ENCODE data around the gene KMT2D.

The KMT2D gene

GRCh38 chr12:49025463-49025862, 35.1 kb downstream of the KMT2D start:
- H4K20me1 ChIP-seq (ENCODE audit: insufficient read depth, low read length): peaks cover 27% of the 10 kb centered on the region; the same call in 1 of the 2 replicates
- ATAC-seq (ENCODE audit: insufficient read depth, low read depth) (no peak), DNase-seq (no peak)
- no peak overlapping the region for H2AFZ ChIP-seq (ENCODE audit: low read depth, low read length)
- H3K27ac ChIP-seq (ENCODE audit: low read length): no peak overlapping the region
- TF ChIP-seq CTCF (IDR thresholded peaks at IDR 0.05; ENCODE audit: borderline replicate concordance, extremely low read depth, low read length, poor library complexity, severe bottlenecking) (no peak), EZH2 (IDR thresholded peaks at IDR 0.05; ENCODE audit: borderline replicate concordance, low read depth, low read length, severe bottlenecking) (no peak)
- H3K79me2 ChIP-seq (ENCODE audit: insufficient read depth, low read length): 0 out of 2 replicates have a peak, but pooled peaks cover 4% of the 10 kb centered on the region
- peaks cover 3% of the 10 kb centered on the region; the same call in 1 of the 2 replicates for H3K4me1 ChIP-seq (ENCODE audit: insufficient read depth, low read length)
- no peak overlapping the region for H3K4me3 ChIP-seq (ENCODE audit: low read depth in 1 of 2, low read length in 2 of 2)
- H3K4me2 ChIP-seq (ENCODE audit: insufficient read depth, low read length): no peak overlapping the region
- H3K9me3 ChIP-seq (ENCODE audit: insufficient read depth, low read length, severe bottlenecking): no peaks in the 10 kb centered on the region
- H3K27me3 ChIP-seq (ENCODE audit: insufficient read depth, low read length, poor library complexity): no peaks in the 10 kb centered on the region
- peaks cover 97% of the 10 kb centered on the region for H3K36me3 ChIP-seq (ENCODE audit: insufficient read depth, low read length)
- H3K9ac ChIP-seq (ENCODE audit: low read depth, low read length): no peak overlapping the region

GRCh38 chr12:49024543-49024942, 36.1 kb downstream of the KMT2D start:
- Histone ChIP-seq H4K20me1 (ENCODE audit: insufficient read depth, low read length) (peaks cover 26% of the 10 kb centered on the region; the same call in 1 of the 2 replicates), H3K36me3 (ENCODE audit: insufficient read depth, low read length) (peaks cover 88% of the 10 kb centered on the region)

GRCh38 chr12:49023812-49024211, 36.8 kb downstream of the KMT2D start:
- Histone ChIP-seq H3K9me3 (ENCODE audit: insufficient read depth, low read length, severe bottlenecking) (no peaks in the 10 kb centered on the region), H4K20me1 (ENCODE audit: insufficient read depth, low read length) (peaks cover 19% of the 10 kb centered on the region; the same call in 1 of the 2 replicates), H3K4me2 (ENCODE audit: insufficient read depth, low read length) (no peak overlapping the region), H3K4me1 (ENCODE audit: insufficient read depth, low read length) (peaks cover 11% of the 10 kb centered on the region), H3K9ac (ENCODE audit: low read depth, low read length) (no peak overlapping the region), H3K27me3 (ENCODE audit: insufficient read depth, low read length, poor library complexity) (no peaks in the 10 kb centered on the region), H3K27ac (ENCODE audit: low read length) (no peak overlapping the region), H3K79me2 (ENCODE audit: insufficient read depth, low read length) (0 out of 2 replicates have a peak, but pooled peaks cover 4% of the 10 kb centered on the region), H2AFZ (ENCODE audit: low read depth, low read length) (no peak overlapping the region), H3K4me3 (ENCODE audit: low read depth in 1 of 2, low read length in 2 of 2) (no peak overlapping the region), H3K36me3 (ENCODE audit: insufficient read depth, low read length) (peaks cover 81% of the 10 kb centered on the region)
- ATAC-seq (ENCODE audit: insufficient read depth, low read depth): no peak
- no peak for DNase-seq
- no peak for TF ChIP-seq EZH2 (IDR thresholded peaks at IDR 0.05; ENCODE audit: borderline replicate concordance, low read depth, low read length, severe bottlenecking)
- TF ChIP-seq CTCF (IDR thresholded peaks at IDR 0.05; ENCODE audit: borderline replicate concordance, extremely low read depth, low read length, poor library complexity, severe bottlenecking): no peak

More at GRCh38 chr12:49024543-49024942, 36.1 kb downstream of the KMT2D start:
- Histone ChIP-seq H3K4me3 (ENCODE audit: low read depth in 1 of 2, low read length in 2 of 2) (no peak overlapping the region), H3K27ac (ENCODE audit: low read length) (no peak overlapping the region), H3K9me3 (ENCODE audit: insufficient read depth, low read length, severe bottlenecking) (no peaks in the 10 kb centered on the region), H3K4me2 (ENCODE audit: insufficient read depth, low read length) (no peak overlapping the region), H3K9ac (ENCODE audit: low read depth, low read length) (no peak overlapping the region), H3K27me3 (ENCODE audit: insufficient read depth, low read length, poor library complexity) (no peaks in the 10 kb centered on the region), H3K79me2 (ENCODE audit: insufficient read depth, low read length) (0 out of 2 replicates have a peak, but pooled peaks cover 4% of the 10 kb centered on the region), H2AFZ (ENCODE audit: low read depth, low read length) (no peak overlapping the region), H3K4me1 (ENCODE audit: insufficient read depth, low read length) (peaks cover 8% of the 10 kb centered on the region)
- DNase-seq (no peak), ATAC-seq (ENCODE audit: insufficient read depth, low read depth) (no peak)
- TF ChIP-seq CTCF (IDR thresholded peaks at IDR 0.05; ENCODE audit: borderline replicate concordance, extremely low read depth, low read length, poor library complexity, severe bottlenecking) (no peak), EZH2 (IDR thresholded peaks at IDR 0.05; ENCODE audit: borderline replicate concordance, low read depth, low read length, severe bottlenecking) (no peak)

Measured in DND-41 (cell line).